HL-60 (cell line): ENCODE data around the gene AASS.

Experiments
- POLR2AphosphoS5 ChIP-seq: IDR thresholded peaks from 2 replicates; pipeline ENCODE4 v1.6.1; 2012; ENCODE audit warnings: low read depth
- TF ChIP-seq, protein P1 (sequence below): IDR thresholded peaks from one replicate; pipeline ENCODE4 v1.5.1; 2011; ENCODE audit warnings: low read length, control low read depth, inconsistent platforms; ENCODE audit not compliant: insufficient read depth

DNA sequence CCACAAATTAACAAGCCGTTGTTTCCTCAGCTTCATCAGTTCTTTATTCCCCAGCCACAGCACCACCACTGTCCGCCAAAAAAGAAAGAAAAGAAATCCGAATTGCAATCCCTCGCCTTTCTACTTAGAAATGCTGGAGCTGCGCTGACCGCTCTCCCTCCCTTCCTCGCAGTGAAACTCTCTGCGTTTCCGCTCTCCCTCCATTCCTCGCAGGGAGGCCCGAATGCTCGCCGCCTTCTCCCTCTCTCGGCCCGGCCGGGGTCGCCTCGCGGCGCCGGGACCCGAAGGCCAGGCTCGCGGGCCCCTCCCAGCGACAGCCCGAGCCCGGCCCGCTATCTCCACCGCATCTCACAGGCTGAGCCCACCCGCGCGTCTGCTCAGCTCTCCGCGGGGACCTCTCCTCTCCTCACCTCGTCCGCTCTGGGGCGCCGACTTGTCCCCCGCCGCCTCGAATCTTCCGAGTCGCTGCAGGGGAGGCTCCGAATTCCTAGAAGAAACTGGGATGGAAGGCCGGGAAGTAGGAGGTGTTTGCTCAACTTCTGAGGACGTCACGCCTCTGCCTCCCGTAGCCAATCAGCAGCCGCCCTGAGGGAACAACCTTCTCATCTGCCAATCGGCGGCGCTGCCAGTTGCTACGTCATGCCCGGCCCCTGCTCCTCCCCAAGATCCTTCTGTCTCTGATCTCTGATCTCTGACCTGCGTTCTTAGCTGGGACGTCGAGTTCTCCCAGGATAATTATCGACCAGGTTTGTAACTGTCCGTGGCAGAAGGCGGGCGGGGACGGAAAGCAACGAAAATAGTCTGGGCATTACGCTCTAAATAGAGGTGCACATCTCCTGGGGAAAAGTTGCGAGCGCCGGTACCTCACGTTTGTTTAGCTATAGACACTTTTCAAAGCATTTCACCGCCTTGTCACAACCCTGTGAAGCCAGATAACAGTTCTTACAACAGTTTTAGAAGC is at the start of gene AASS:
- TF ChIP-seq, protein P1, sequence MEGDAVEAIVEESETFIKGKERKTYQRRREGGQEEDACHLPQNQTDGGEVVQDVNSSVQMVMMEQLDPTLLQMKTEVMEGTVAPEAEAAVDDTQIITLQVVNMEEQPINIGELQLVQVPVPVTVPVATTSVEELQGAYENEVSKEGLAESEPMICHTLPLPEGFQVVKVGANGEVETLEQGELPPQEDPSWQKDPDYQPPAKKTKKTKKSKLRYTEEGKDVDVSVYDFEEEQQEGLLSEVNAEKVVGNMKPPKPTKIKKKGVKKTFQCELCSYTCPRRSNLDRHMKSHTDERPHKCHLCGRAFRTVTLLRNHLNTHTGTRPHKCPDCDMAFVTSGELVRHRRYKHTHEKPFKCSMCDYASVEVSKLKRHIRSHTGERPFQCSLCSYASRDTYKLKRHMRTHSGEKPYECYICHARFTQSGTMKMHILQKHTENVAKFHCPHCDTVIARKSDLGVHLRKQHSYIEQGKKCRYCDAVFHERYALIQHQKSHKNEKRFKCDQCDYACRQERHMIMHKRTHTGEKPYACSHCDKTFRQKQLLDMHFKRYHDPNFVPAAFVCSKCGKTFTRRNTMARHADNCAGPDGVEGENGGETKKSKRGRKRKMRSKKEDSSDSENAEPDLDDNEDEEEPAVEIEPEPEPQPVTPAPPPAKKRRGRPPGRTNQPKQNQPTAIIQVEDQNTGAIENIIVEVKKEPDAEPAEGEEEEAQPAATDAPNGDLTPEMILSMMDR = no peak
- TF ChIP-seq POLR2AphosphoS5 = no peak
